Superior temporal gyrus (tissue), 1 donor: ENCODE results near the gene ASPSCR1.
"Not testable (repeated sequence)": the region's sequence is repeated elsewhere in the genome, so short reads cannot be mapped to it uniquely, and the experiment has no call there.

Experiments
- DNase-seq: peaks from one replicate; pipeline ENCODE4 v3.0.0-alpha.2; 2016; ENCODE audit errors: extremely low spot score

ASPSCR1 gene

DNA sequence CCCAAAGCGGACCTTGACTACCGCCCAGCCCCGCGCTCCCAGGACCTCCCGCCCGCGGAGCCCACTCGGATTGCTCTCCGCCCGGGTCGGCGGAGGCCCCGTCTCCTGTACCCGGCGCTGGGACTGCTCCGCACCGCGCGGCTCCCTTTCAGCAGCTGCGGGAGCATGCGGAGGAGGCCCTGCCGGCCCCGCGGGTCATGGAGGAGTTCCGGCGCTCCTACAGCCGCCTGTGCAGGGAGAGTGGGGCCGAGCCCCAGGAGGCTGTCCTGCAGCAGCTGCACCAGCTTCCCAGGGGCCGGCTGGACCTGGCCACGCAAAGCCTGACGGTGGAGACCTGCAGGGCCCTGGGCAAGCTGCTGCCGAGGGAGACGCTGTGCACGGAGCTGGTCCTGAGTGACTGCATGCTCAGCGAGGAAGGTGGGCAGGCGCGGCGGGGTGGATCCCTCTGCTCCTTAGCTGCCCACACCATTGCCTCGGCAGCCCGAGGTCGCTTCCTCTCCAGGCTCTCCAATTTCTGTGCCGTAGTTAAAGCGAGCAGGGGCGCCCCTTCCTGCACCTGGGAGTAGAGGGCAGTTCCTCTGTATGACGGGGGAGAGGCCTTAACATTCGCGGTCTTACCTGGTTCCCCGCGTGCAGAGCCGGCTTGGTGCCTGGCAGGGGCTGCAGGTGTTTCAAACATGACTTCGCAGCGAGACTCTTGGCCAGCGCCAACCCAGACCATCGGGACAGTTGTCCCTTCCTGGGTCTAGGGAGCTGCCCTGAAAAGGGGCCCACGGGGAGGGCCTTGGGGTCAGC is 46.2 kb downstream of the ASPSCR1 start:
- DNase-seq, result no peak

DNA sequence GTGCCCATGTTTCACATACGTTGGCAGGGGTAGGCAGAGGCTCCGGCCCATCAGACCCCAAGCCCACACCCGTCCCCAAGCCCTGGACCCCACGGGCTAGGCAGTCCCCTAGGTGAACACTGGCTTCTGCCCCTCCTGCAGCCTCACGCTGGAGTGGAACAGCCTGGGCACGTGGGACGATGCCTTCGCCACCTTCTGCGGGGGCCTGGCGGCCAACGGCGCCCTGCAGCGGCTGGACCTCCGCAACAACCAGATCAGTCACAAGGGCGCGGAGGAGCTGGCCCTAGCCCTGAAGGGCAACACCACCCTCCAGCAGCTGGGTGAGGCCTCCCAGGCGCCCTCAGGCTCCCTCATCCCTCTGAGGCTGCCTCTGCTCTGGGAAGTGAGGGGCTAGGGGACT is 47.4 kb downstream of the ASPSCR1 start:
- no peak for DNase-seq

DNA sequence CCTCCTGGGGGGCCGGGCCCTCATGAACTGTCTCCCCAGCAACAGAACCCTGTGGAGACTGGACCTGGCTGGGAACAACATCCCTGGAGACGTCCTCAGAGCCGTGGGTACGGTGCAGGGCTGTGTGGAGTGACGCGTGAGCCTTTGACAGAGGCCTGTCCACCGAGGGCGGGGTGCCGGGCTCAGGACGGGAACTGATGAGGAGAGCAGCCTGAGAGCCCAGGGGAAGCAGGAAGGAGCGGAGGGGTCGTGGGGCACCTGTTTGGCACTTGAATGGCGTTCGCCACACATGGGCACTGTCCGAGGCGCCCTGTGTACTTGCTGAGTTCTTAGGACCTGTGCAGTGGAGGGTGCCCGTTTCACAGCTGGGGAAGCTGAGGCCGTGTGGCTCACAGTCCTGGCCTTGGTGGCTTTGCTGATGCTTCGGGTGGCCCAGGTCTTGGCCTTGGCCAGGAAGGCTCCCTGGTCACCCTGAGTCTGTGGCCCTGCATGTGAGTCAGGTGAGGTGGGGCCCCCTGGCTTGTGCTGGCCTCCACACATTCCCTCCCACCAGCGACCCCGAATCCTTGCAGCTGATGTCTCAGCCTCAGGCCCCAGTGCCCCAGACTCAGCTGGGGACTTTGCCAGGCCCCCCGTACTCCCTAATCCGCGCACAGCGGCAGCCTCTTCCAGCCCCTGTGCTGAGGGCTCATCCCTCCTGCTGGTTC is 48.1 kb downstream of the ASPSCR1 start:
- no peak for DNase-seq

DNA sequence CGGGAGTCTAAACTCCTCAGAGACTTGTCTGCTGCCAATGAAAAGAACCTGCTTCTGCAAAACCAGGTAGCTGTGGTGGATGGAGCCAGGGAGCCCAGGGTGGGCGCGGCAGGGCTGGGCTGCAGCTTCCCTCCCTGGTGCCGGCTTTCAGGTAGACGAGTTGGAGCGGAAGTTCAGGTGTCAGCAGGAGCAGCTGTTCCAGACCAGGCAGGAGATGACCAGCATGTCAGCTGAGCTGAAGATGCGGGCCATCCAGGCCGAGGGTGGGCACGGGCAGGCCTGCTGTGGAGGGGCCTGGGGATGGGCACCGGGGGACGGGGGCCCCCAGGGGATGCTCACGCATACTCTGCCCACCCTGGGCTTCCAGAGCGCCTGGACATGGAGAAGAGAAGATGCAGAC is 50.8 kb downstream of the ASPSCR1 start:
- no peak for DNase-seq

DNA sequence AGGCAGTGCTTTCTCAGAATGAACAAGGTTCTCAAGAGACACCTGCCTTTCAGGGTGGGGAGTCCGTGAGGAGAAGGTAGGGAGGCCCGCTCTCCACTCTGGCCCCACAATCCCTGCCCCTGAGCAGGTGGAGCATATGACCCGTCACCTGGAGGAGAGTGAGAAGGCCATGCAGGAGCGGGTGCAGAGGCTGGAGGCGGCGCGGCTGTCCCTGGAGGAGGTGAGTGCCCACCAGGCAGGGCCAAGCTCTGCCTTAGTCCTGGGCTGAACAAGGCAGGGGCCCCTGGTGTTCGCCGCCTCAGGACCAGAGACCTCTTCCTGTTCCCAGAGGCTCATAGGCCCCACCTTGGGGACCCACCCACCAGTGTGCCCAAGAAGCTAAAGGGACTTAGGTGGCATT is 51.5 kb downstream of the ASPSCR1 start:
- DNase-seq, result no peak

DNA sequence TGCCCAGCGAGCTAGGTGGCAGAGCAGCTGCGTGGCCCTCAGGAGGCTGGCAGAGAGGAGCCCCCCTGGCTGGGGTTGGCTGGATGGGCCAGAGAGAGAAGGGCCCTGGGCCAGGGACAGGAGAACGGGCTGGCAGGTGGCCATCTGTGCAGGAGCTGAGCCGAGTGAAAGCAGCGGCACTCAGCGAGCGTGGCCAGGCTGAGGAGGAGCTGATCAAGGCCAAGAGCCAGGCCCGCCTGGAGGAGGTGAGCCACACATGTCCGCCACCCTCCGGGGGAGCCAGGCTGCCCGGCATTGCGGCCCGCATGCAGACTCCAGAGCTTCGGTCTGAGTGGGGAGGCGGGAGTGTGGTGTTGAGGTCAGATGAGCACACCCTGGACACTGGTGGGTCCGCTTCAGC is 52.0 kb downstream of the ASPSCR1 start:
- DNase-seq, result no peak

DNA sequence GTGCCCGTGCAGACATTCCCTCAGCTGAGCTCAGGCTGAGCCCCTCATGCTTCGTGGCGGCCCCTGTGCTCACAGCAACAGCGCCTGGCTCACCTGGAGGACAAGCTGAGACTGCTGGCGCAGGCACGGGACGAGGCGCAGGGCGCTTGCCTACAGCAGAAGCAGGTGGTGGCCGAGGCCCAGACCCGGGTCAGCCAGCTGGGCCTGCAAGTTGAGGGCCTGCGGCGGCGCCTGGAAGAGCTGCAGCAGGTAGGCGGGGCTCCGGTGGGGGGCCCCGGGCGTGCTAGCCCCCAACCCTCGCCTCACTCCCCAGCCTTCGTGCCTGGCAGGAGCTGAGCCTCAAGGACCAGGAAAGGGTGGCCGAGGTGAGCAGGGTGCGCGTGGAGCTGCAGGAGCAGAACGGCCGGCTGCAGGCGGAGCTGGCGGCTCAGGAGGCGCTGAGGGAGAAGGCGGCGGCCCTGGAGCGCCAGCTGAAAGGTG is 52.6 kb downstream of the ASPSCR1 start:
- no peak for DNase-seq

DNA sequence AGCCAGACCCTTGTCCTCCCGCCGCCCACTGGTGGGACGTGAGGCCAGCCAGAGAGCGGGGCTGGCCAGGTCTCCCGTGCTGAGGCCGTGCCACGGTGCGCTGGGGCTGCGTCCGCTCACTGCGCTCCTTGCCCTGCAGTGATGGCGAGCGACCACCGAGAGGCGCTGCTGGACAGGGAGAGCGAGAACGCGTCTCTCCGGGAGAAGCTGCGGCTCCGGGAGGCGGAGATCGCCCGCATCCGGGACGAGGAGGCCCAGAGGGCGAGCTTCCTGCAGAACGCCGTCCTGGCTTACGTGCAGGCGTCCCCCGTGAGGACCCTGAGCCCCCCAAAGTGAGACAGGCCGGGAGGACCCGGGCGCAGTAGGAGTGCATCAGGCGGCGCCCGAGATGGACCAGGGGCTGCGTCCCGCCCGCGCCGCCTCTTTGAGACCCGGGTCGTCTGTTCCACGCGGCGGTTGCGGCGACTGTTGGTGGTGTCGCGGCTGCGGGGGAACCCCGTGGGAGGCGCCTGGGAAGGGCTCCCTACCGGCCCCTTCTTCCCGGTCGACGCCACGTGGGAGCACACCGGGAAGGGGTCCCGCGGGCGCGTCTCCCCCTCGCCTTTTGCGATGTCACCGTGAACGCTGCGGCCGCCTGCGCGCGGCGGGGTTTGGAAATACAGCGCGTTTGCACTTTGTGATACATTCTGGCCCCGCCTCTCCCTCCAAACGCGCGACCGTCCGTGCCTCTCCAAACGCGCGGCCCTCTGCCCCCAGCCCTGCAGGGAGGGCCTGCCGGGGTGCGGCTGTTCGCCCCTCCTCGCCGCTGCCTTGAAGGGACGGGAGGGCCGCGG is 53.3 kb downstream of the ASPSCR1 start:
- DNase-seq, result peak; percentile 81

DNA sequence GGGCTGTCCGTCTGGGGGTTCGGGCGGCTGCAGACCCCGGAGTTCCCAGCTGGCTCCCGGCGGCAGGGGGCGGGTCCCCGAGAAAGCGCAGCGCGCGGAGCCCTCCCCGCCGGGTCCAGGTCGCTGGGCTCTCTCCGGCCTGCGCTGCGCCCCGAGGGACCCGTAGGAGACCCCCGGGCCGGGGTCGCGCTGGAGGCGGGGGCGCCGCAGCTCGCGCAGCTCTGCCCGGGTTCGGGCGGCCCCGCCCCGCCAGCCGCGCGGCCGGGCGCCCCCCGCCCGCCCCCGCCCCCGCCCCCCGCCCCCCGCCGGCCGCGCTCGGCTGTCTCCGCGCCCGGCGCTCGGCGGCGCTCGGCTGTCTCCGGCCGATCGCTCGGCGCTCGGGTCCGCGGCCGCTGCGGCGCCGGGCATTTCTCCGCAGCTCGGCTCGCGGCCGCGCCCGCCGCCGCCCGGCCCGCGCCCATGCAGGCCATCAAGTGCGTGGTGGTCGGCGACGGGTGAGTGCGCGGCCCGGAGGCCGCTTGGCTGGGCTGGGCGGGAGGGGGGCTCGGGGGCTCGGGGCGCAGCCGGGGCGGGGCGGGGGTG is 54.0 kb downstream of the ASPSCR1 start, which contains the start of gene RAC3:
Gene RAC3 (plus strand): TSS at position 376 of the 582 bp plus-strand sequence. CDS start 84 bp downstream, at position 460.
- DNase-seq, result no peak

DNA sequence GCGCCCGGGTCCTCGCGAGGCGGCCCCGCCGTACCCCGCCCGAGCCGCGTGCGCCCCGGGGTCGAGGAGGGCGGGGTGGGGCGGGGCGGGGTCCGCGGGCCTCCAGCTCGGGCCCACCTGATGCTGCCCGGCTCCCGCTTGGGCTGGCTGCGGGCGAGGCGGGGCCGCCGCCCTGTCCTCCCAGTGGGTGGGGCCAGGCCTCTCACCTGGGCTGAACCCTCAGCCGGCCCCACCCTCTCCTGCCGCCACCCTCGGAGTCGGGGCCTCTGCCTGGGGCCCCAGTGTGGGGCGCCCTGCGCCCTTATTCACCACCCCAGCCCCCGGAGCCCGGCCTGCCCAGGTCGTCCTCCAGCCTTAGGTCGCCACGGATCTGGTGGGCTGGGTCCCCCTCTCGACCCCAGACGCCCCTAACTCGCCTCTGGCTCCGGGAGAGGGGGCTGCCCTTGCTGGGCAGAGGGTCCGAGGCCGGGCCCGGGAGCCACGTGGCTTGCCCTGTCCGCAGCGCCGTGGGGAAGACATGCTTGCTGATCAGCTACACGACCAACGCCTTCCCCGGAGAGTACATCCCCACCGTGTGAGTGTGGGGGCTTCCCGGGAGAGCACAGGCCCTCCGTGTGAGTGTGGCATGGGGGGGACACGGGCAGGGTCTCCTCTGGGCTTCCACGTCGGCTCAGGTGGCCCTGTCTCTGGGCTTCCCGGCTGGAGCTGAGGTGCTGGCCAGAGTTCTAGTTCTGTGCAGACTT is 54.6 kb downstream of the ASPSCR1 start:
- DNase-seq, result no peak

DNA sequence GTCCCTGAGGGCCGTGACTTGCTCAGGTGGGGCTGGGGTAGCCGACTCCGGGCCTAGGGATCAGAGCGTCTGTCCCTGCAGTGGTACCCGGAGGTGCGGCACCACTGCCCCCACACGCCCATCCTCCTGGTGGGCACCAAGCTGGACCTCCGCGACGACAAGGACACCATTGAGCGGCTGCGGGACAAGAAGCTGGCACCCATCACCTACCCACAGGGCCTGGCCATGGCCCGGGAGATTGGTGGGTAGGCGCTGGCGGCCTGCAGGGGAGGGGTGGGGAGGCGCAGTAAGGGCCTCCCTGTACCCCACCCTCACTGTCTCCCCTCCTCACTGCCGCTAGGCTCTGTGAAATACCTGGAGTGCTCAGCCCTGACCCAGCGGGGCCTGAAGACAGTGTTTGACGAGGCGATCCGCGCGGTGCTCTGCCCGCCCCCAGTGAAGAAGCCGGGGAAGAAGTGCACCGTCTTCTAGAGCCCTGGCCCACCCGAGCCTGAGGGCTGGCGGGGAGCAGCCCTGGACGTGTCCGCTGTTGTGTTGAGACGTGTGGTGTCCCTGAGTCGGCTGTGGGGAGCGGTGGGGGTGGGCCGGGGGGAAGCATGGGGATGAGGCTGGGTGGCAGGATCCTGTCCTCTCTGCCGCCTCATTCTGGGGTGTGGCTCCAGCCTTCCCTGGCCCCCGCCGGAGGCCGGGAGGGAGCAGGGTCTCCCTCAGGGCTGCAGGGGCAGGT is 56.1 kb downstream of the ASPSCR1 start:
- no peak for DNase-seq

DNA sequence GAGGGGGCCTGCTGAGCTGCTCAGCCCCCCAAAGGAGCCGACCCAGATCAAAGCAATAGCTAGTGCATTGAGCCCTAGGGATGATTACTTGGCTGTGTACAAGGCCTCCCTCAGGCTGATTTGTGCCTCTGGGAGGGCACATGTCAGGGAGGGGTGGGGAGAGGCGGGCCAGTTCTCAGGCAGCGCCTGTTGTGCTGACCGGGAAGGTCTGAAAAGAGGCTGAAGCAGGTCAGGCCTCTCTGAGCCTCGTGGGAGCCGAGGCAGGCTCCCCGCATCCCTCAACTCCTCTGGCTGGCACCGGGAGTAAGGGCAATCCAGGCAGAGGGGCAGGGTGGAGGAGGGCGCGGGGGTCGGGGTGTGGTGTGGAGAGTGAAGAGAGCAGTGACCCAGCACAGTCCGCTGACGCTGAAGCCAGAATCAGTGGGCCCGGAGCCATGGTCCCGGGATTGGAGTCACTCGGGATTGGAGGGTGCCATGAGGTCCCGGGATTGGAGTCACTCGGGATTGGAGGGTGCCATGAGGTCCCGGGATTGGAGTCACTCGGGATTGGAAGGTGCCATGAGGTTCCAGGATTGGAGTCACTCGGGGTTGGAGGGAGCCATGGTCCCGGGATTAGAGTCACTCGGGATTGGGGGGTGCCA is 57.1 kb downstream of the ASPSCR1 start:
- DNase-seq, result no peak

DNA sequence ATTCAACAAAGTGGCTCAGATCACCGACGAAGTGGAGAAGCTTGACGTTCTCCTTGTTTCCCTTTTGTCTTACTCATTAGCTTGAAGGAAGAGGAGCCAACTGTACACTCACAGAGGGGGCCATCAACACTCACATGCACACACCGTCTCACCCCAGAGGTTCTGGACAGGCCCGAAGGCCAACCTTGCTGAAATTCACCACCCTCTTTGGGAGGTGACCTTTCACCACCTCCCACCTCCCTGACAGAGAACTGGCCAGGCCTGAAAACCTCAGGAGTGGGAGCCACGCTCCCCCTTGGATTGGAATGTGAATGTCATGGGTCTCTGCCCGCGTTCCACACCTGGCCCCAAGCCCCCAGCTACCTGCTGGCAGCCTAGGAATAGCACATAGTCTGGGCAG is 58.1 kb downstream of the ASPSCR1 start:
- DNase-seq, result no peak

DNA sequence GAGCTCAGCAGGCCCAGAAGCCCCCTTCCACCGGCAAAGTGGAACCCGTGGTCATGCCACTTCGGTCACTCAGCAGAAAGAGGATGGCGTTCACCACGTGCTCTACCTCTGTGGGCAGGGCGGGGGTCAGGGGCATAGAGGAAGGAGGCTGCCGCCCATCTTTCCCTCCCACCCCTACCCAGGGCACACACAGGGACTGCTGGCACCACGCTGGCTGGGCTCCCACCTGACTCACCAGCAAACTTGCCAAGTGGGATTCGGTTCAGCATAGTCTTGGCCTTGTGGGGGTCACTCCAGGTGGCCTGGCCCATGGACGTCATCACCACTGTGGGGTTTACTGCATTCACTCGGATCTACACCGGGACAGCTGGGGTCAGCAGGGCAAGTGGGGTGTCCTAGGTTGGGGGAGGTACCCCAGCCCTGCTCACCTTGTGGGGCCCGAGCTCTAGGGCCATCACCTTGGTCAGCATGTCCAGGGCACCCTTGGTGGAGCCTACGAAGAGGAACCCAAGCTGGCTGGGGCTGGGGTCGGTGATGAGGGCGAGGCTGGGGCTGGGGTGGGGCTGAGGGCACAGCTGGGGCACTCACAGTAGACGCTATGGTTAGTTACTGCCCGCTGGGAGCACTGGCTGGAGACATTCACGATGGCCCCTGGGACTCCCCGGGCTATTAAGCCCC is 58.7 kb downstream of the ASPSCR1 start:
- no peak for DNase-seq

DNA sequence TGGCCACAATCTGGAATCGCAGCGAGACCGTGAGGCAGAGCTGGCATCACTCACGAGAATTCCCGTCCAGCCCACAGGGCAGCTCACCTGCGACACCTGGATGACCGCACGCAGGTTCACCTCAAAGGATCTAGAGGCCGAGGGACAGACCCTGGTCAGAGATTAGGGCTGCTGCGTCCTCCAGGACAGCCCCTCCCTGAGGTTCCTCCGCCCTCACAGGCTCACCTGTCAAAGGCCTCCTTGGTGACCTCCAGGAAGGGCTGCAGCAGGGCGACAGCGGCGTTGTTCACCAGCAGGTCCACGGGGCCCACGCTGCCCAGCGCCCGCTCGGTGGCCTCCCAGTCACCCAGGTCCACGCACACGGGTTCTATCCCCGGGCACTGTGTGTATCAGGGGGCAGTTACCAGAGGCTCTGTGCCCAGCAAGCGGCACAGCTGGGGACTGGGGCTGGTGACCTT is 59.2 kb downstream of the ASPSCR1 start:
- no peak for DNase-seq

DNA sequence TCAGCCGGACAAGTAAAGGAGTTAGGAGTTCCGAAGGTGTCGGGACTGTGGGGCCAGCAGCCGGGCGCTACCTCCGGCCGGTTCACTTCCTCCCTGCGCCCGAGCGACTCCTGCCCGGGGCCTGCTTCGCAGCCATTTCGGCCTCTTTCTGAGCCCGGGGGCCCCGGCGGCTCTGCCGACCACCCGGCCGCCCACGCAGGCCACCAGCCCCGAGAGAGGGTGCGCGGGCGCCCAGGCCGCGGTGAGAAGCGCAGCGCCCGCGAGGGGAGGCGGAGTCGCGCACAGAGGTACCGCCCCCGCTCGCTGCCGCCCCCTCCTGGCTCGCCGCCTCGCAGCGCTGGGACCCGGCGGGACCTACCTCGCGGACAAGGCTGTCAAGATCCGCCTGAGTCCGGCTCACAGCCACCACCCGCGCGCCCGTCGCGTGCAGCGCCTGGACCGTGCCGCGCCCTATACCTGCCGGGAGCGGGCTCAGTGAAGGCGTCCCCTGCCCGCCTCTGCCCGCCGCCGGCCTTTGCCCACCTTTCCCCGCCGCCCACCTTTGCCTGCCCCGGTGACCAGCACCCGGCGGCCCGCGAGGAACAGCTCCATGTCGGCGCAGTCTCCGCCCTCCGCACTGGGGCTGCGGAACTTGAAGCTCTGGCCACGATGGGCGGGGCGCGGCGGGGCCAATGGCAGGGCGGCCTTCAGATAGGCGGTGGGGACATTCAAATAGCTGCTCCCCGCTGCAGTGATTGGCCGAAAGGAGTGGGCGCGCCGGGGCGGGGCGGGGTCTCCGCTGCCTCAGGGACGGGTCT is 59.9 kb downstream of the ASPSCR1 start, which contains the start of gene DCXR:
Gene DCXR (minus strand): TSS at position 606 of the 797 bp plus-strand sequence. CDS start 15 bp downstream, at position 591.
- DNase-seq, result peak; percentile 95

DNA sequence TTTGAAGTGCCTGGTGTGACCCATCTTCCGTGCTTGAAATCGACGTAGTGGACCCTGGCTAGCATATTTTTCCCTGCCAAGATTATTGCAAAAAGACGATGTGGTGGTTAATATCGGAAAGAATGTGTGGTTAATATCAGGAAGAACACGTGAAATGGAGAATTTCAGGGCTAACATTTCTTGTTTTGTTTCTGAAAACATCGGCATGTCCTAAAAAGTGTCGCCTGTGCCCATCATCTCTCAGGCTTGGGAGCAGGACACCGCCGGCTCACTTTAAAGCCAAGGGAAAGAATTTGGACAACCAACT is 60.4 kb downstream of the ASPSCR1 start:
- no peak for DNase-seq

DNA sequence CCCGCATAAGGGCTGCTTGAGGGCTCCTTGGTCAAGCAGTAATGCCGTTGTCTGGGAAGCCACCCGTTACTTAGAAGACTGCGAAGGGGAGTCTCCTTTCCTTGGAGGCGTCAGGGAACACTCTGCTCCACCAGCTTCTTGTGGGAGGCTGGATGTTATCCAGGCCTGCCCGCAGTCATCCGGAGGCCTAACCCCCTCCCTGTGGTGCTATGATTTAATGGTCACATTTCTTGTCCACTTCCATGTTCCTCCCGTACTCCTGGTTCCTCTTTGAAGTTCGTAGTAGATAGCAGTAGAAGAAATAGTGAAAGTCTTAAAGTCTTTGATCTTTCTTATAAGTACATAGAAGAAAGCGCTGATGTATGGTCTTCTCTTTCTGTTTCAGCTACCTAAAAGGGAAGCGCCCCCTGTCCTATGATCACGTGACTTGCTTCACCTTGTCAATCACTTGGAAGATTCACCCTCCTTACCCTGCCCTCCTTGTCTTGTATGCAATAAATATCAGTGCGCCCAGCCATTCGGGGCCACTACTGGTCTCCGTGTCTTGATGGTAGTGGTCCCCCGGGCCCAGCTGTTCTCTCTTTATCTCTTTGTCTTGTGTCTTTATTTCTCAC is 61.5 kb downstream of the ASPSCR1 start:
- DNase-seq, result not testable (repeated sequence)
